OCI-M2 (cell line): ENCODE measurements around the gene CACNB2.

ENCODE experiments used
- DNase-seq: peaks from one replicate; lab custom pipeline; 2025; ENCODE audit not compliant: unreplicated experiment; lab: John Stamatoyannopoulos, UW

Gene CACNB2

GRCh38 chr10:18381679-18382078 lies 241.5 kb downstream of the CACNB2 start:
- DNase-seq, result no peak

GRCh38 chr10:18397906-18398305 lies 257.7 kb downstream of the CACNB2 start:
- no peak for DNase-seq

GRCh38 chr10:18399158-18399557 lies 258.9 kb downstream of the CACNB2 start:
- no peak for DNase-seq

- DNase-seq, result no peak
These were observed 260.1 kb downstream of the CACNB2 start for GRCh38 chr10:18400201-18400905.

GRCh38 chr10:18400906-18401245 lies 260.7 kb downstream of the CACNB2 start:
- DNase-seq, result no peak

- no peak for DNase-seq
These were observed 261.4 kb downstream of the CACNB2 start for GRCh38 chr10:18401416-18402195.

GRCh38 chr10:18402853-18403252 lies 262.6 kb downstream of the CACNB2 start:
- no peak for DNase-seq

GRCh38 chr10:18404530-18404929 lies 264.3 kb downstream of the CACNB2 start:
- no peak for DNase-seq

GRCh38 chr10:18406136-18406535 lies 265.9 kb downstream of the CACNB2 start:
- no peak for DNase-seq

- DNase-seq, result no peak
These were observed 269.6 kb downstream of the CACNB2 start for GRCh38 chr10:18409599-18410397.

GRCh38 chr10:18414061-18414460 lies 273.8 kb downstream of the CACNB2 start:
- no peak for DNase-seq

GRCh38 chr10:18417950-18418527 lies 277.8 kb downstream of the CACNB2 start:
- DNase-seq, result no peak

GRCh38 chr10:18418541-18419215 lies 278.5 kb downstream of the CACNB2 start:
- DNase-seq, result no peak

GRCh38 chr10:18419945-18420344 lies 279.7 kb downstream of the CACNB2 start:
- DNase-seq, result no peak

- no peak for DNase-seq
These were observed 281.6 kb downstream of the CACNB2 start for GRCh38 chr10:18421726-18422293.

- no peak for DNase-seq
These were observed 282.9 kb downstream of the CACNB2 start for GRCh38 chr10:18423058-18423637.

- no peak for DNase-seq
These were observed 284.0 kb downstream of the CACNB2 start for GRCh38 chr10:18424200-18424599.

- no peak for DNase-seq
These were observed 289.1 kb downstream of the CACNB2 start for GRCh38 chr10:18429335-18429734.

GRCh38 chr10:18436902-18437301 lies 296.7 kb downstream of the CACNB2 start:
- no peak for DNase-seq

GRCh38 chr10:18437486-18437885 lies 297.3 kb downstream of the CACNB2 start:
- no peak for DNase-seq
